Tibial nerve (tissue), 3 donors: ENCODE measurements around the gene TGFBI.

ENCODE experiments used
- EP300 ChIP-seq, 2 donors: sonication (generic); formaldehyde crosslinking; IDR thresholded peaks; one replicate each; pipeline ENCODE4 v1.6.1; 2017; ENCODE audit warnings: antibody characterized with exemption in 2 of 2, mild to moderate bottlenecking in 1 of 2
- POLR2A ChIP-seq, 2 donors: fragments of 450-650 bp; IDR thresholded peaks; one replicate each; pipeline ENCODE4 v1.6.1; 2017; ENCODE audit warnings: antibody characterized with exemption in 2 of 2, mild to moderate bottlenecking in 2 of 2, moderate library complexity in 2 of 2

DNA sequence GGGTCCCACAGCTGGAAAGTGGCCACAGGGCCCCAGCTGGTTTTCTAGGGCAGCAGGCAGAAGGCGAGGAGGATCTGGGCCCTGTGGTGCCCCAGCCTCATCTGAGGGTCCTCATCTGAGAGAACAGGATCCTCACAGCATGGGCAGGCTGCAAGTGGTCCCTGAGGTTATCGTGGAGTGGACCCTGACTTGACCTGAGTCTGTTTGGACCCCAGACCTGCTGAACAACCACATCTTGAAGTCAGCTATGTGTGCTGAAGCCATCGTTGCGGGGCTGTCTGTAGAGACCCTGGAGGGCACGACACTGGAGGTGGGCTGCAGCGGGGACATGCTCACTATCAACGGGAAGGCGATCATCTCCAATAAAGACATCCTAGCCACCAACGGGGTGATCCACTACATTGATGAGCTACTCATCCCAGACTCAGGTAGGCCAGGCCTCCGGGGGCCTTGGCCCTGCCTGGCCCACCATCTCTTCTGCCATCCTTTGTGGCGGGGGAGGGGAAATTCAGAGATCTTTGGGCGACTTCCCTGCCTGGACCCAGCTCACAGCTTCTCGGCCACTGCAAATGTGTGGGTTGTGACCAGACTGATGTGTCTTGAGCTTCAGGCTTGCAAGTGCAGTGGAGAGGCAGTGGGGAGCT, 24.0 kb downstream of the TGFBI start:
- TF ChIP-seq EP300 (IDR thresholded peaks at IDR 0.05) (no peak), POLR2A (IDR thresholded peaks at IDR 0.05) (no peak)
